IPS-20b (cell line): ENCODE data around the gene KLKB1.

Experiments
- H3K27ac ChIP-seq: one replicate; pipeline ENCODE4 v1.5.1; 2013; ENCODE audit warnings: low read length
- H3K27me3 ChIP-seq: 2 replicates; pipeline ENCODE4 v1.6.1; 2013; ENCODE audit warnings: mild to moderate bottlenecking, low read length, inconsistent platforms; ENCODE audit not compliant: insufficient read depth
- H3K36me3 ChIP-seq: 2 replicates; pipeline ENCODE4 v1.6.1; 2013; ENCODE audit warnings: low read depth, mild to moderate bottlenecking, inconsistent platforms, low read length, moderate library complexity; ENCODE audit not compliant: insufficient read depth
- H3K4me1 ChIP-seq: 2 replicates; pipeline ENCODE4 v1.6.1; 2013; ENCODE audit warnings: mild to moderate bottlenecking, control low read depth, inconsistent platforms, low read length, moderate library complexity; ENCODE audit not compliant: insufficient read depth
- H3K4me3 ChIP-seq: 2 replicates; pipeline ENCODE4 v1.5.1; 2013; ENCODE audit warnings: mild to moderate bottlenecking, low read length, inconsistent platforms
- H3K9ac ChIP-seq: 2 replicates; pipeline ENCODE4 v1.6.1; 2013; ENCODE audit warnings: low read depth, mild to moderate bottlenecking, inconsistent platforms, low read length, moderate library complexity
- H3K9me3 ChIP-seq: 2 replicates; pipeline ENCODE4 v1.6.1; 2013; ENCODE audit warnings: mild to moderate bottlenecking, low read depth, low read length, inconsistent platforms; ENCODE audit not compliant: insufficient read depth

The KLKB1 gene

DNA sequence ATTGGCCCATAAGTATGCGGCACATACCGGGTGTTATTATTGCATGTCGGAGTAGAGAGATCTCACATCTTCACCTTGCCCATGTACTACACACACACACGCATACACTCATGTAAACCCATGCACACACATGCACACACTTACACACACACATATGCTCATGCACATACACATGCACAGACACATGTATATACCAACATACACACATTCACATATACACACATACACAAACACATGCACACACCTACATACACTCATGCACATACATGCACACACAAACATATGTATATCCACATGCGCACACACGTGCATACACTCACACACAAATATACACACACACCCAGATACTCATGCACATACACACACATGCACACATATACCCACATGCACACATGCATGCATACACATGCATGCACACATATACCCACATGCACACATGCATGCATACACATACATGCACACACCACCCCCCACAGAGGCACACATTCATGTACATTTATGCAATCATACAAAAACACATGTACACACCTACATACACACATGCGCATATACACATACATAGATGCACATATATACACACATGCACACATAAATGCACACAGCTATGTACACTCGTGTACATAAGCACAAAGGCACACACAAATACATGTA lies 24.7 kb upstream of the KLKB1 start:
- H3K27me3 ChIP-seq: no peaks in the 10 kb centered on the region
- H3K4me3 ChIP-seq: no peak overlapping the region
- no peak overlapping the region for H3K27ac ChIP-seq
- H3K9me3 ChIP-seq: no peaks in the 10 kb centered on the region
- H3K4me1 ChIP-seq: no peaks in the 10 kb centered on the region
- no peaks in the 10 kb centered on the region for H3K36me3 ChIP-seq
- no peak overlapping the region for H3K9ac ChIP-seq

DNA sequence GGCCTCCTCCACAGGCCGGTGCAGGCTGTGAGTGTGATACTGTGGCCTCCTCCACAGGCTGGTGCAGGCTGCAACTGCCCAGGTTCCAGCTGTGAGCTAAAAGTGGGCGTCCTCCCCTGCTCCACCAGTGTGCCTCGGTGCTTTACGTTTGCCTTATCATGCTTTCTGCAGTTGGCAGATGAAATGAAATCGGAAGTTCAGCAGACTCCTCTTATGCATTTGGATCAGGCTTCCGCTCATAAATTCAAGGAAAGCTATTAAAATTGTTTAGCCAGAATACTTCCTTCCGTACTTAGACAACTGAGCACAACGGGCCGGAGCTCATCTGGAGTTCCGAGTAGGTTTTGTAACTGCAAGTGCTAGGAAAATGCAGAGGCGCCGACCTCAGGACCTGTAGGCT lies 23.9 kb upstream of the KLKB1 start:
- Histone ChIP-seq H3K27me3 (no peaks in the 10 kb centered on the region), H3K9me3 (no peaks in the 10 kb centered on the region), H3K4me1 (no peaks in the 10 kb centered on the region), H3K9ac (no peak overlapping the region), H3K4me3 (no peak overlapping the region), H3K36me3 (no peaks in the 10 kb centered on the region), H3K27ac (no peak overlapping the region)

DNA sequence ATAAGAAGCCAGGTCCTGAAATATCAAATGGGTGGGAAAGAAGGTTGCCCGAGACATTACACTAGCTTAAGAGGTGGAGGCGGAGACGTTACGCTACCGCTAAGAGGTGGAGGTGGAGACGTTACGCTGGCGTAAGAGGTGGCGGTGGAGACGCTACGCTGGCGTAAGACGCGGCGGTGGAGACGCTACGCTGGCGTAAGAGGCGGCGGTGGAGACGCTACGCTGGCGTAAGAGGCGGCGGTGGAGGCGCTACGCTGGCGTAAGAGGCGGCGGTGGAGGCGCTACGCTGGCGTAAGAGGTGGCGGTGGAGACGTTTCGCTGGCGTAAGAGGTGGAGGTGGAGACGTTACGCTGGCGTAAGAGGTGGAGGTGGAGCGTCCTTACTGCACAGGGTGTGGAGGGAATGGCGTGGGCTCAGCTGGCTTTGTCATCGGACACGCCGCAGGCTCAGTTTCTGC lies 23.2 kb upstream of the KLKB1 start:
- H3K36me3 ChIP-seq: peaks cover 6% of the 10 kb centered on the region; the same call in 1 of the 2 replicates
- H3K27ac ChIP-seq: no peak overlapping the region
- H3K9ac ChIP-seq: no peak overlapping the region
- peaks cover 4% of the 10 kb centered on the region; the same call in 1 of the 2 replicates for H3K9me3 ChIP-seq
- H3K4me1 ChIP-seq: no peaks in the 10 kb centered on the region
- no peak overlapping the region; the same call in 1 of the 2 replicates for H3K4me3 ChIP-seq
- no peaks in the 10 kb centered on the region for H3K27me3 ChIP-seq

DNA sequence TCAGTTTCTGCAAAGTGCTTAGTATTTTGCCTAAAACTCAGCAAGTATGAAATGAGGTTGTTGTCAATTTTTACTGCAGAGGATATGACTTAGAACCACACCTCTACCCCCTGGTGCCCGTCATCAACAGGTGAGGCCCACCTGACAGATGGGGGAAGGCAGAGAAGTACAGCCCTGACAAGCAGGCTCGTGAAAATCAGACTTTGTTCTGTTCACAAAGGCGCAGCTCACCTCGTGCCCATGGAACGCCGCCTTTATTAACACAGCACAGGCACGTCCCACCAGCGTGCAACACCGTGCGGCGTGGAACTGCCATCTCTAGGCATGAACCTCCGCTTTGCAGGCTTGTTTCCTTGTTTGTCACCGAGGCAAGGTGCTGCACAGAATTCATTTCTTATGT lies 22.6 kb upstream of the KLKB1 start:
- Histone ChIP-seq H3K36me3 (peaks cover 6% of the 10 kb centered on the region; the same call in 1 of the 2 replicates), H3K27me3 (no peaks in the 10 kb centered on the region), H3K9ac (no peak overlapping the region), H3K4me1 (no peaks in the 10 kb centered on the region), H3K4me3 (no peak overlapping the region; the same call in 1 of the 2 replicates), H3K27ac (no peak overlapping the region), H3K9me3 (peaks cover 9% of the 10 kb centered on the region; the same call in 1 of the 2 replicates)

DNA sequence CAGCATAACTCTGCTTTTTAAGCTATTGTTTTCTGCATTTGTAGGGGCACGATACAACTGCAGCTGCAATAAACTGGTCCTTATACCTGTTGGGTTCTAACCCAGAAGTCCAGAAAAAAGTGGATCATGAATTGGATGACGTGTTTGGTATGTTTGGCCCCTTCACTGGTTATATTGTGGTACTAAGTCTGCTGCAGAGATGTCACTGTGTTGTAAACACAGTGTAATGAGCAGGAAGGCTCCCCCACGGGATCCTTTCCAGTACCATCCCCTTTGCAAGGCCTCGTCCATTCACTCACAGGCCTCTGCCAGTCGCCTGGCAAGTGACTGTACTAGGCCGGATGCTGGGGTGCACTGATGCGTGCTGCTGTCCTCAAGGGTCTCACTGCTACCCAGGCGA lies 22.2 kb upstream of the KLKB1 start:
- H3K27ac ChIP-seq: no peak overlapping the region
- no peaks in the 10 kb centered on the region for H3K27me3 ChIP-seq
- H3K36me3 ChIP-seq: peaks cover 6% of the 10 kb centered on the region; the same call in 1 of the 2 replicates
- no peak overlapping the region for H3K4me3 ChIP-seq
- no peak overlapping the region for H3K9ac ChIP-seq
- H3K4me1 ChIP-seq: no peaks in the 10 kb centered on the region
- peaks cover 9% of the 10 kb centered on the region; the same call in 1 of the 2 replicates for H3K9me3 ChIP-seq

DNA sequence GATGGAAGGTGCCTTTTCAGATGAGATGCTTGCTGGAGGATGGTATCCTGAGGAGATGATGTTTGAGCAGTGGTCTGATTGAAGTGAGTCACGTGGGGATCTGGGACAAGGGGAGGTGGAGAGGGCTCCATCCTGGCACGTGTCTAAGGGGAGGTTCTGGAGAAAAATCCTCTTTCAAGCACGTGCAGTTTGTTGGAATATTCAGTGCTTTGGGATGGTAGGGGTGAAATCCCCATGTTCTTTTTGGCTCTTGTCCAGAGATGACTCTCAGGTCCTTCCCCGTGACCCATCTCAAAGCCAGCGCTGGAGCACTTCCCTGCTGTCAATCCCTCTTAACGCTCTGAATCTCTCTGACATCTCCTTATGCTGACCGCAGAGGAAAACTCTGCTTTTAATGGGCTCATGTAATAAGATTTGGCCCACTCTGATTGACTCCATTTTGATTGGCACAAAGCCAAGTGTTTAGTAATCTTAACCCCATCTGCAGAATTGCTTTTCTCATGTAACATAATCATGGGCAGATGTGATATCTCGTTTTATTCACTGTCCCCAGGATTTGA lies 10.8 kb upstream of the KLKB1 start:
- H3K9ac ChIP-seq: no peak overlapping the region
- H3K27ac ChIP-seq: no peak overlapping the region
- no peaks in the 10 kb centered on the region for H3K27me3 ChIP-seq
- no peaks in the 10 kb centered on the region for H3K36me3 ChIP-seq
- H3K4me1 ChIP-seq: no peaks in the 10 kb centered on the region
- H3K4me3 ChIP-seq: no peak overlapping the region
- no peaks in the 10 kb centered on the region for H3K9me3 ChIP-seq

DNA sequence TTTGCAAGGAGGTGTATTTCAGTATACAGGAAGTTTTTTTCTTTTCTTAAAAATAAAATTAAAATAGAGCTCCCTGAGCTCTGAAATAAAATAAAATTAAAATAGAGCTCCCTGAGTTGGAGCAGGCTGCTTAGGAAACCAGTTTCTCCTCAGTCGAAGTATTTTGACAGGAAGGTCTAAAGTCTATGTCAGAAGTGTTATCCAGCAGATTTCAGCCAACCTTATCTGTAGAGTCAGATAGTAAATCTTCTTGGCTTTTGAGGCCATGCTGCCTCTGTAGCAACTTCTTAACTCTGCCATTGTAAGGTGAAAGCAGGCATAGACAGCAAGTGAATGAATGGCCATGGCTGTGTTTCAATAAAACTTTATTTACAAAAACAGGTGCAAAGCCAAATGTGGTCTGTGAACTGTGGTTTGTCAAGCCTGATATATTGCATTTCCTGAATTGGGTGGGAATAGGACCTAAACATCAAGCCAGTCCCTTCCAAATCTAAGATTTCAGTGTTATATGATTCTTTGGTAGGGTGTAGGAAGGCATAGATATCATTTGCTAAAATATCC lies 9.5 kb upstream of the KLKB1 start:
- H3K9ac ChIP-seq: no peak overlapping the region
- no peak overlapping the region for H3K4me3 ChIP-seq
- H3K9me3 ChIP-seq: no peaks in the 10 kb centered on the region
- H3K4me1 ChIP-seq: no peaks in the 10 kb centered on the region
- no peaks in the 10 kb centered on the region for H3K36me3 ChIP-seq
- no peaks in the 10 kb centered on the region for H3K27me3 ChIP-seq
- H3K27ac ChIP-seq: no peak overlapping the region

DNA sequence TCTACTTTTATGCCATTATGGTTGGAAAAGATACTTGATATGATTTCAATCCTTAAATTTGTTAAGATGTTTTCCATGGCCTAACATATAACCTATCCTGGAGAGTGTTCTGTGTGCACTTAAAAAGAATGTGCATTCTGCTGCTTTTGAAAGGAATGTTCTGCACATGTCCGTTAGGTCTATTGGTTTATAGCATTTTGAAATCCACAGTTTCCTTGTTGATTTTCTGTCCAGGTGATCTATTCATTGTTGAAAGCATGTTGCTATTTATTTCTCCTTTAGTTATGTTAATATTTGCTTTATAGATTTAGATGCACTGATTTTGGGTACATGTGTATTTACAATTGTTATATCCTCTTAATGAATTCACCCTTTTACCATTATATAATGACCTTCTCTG lies 5.7 kb upstream of the KLKB1 start:
- Histone ChIP-seq H3K9me3 (peaks cover 21% of the 10 kb centered on the region), H3K36me3 (no peaks in the 10 kb centered on the region), H3K9ac (no peak overlapping the region), H3K27ac (no peak overlapping the region), H3K4me3 (no peak overlapping the region), H3K27me3 (no peaks in the 10 kb centered on the region), H3K4me1 (no peaks in the 10 kb centered on the region; the same call in 1 of the 2 replicates)

DNA sequence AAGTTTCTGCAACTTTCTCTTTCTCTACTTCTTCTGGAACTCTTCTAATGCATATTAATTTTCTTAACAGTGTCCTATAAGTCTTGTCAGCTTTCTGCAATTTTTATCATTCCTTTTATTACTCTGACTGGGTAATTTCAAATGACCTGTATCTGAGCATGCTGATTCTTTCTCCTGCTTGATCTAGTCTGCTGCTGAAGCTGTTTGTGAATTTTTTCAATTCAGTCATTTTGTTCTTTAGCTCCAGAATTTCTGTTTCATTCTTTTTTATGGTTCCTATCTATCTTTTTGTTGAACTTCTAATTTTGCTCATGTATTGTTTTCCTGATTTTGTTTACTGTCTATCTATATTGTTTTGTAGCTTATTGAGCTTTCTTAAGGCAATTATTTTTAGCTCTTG lies 1.5 kb upstream of the KLKB1 start:
- Histone ChIP-seq H3K4me3 (no peak overlapping the region), H3K9ac (no peak overlapping the region), H3K27me3 (no peaks in the 10 kb centered on the region), H3K27ac (no peak overlapping the region), H3K4me1 (peaks cover 6% of the 10 kb centered on the region; the same call in 1 of the 2 replicates), H3K9me3 (peaks cover 21% of the 10 kb centered on the region), H3K36me3 (no peaks in the 10 kb centered on the region)

DNA sequence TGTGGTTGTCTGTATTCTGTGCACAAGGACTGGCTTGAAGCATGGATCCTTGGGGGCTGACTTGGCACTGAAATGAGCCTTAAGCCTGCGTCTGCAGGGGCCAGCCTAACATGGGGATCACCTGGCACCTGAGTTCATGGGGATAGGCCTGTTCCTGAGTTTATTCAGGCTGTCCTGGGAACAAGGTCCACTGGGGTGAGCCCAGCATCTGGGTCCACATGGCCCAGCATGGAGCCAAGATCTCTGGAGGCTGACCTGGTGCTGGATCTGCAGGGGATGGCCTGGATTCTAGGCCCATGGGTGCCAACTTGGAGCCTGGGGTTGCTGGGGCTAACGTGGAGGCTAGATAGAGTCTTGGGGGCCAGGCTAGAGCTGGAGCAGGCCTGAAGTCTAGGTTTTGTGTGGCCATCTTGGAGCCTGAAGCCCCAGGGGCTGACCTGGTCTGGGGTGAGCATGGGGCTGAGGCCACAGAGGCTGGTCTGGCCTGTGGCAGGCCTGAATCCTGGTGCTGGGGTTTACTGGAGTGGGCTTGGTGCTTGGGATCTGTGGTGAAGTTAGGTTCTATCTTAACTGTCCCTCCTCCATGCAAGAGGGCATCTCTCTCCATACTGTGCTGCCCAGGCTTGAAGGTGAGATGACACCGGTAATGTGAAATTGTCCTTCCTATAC lies 652 bp upstream of the KLKB1 start:
- Histone ChIP-seq H3K9me3 (peaks cover 21% of the 10 kb centered on the region), H3K27ac (peak overlapping the region; percentile 66), H3K4me1 (peaks cover 6% of the 10 kb centered on the region; the same call in 1 of the 2 replicates), H3K4me3 (0 out of 2 replicates have a peak overlapping the region, but pooled peaks have one; percentile 25), H3K9ac (peak overlapping the region; percentile 1; the same call in 1 of the 2 replicates), H3K36me3 (no peaks in the 10 kb centered on the region), H3K27me3 (no peaks in the 10 kb centered on the region)

DNA sequence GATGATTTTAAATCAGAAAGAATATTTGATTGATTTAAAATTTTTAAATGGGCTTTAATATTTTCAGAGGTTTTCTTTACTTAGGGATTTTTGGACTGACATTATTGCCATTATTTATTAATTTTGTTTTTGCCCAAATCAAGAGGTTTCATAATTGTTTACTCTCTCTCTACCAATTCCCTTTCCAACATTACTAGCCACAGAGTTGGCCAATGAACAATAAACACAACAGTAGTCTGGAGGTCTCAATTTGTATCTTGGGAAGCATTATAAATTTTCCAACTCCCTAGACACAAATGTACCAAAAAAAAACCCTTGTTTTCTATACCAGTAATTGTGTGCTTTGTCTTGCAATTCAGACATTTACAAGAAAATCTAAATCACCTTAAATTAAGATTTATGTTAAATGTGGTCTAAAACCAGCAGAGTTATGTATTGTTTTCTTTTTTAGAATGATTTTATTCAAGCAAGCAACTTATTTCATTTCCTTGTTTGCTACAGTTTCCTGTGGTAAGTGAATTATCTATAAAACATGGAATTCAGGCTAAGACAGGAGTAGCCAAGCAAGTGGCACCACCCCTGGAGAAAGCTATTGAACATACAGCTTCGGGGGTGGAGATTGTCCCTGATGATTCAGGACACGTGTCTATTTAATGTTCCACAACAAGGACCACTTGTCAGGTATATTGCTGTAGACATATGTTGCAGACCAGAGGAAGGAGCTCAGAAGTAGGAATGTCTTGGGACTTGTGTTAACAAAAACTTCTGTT lies 622 bp downstream of the KLKB1 start:
- Histone ChIP-seq H3K4me1 (peaks cover 6% of the 10 kb centered on the region; the same call in 1 of the 2 replicates), H3K27ac (no peak overlapping the region), H3K4me3 (no peak overlapping the region), H3K27me3 (no peaks in the 10 kb centered on the region), H3K9ac (no peak overlapping the region), H3K9me3 (peaks cover 21% of the 10 kb centered on the region), H3K36me3 (no peaks in the 10 kb centered on the region)
